ENCODE data around the gene RFC1. TPM values are rescaled to one million over a fixed set of nuclear protein-coding genes. Genes with fewer than 3 reads are reported as not detected.
"Not testable (repeated sequence)": the region's sequence is repeated elsewhere in the genome, so short reads cannot be mapped to it uniquely, and the experiment has no call there.

Gene RFC1
- total and polyA plus RNA-seq, 2 experiments from 2014 or later = 26.0 to 44.0 TPM

- TF ChIP-seq CTCF (IDR thresholded peaks at IDR 0.05; ENCODE audit: poor library complexity) = no peak
- no peak for TF ChIP-seq EZH2phosphoT487 (IDR thresholded peaks at IDR 0.05; ENCODE audit: low read depth, severe bottlenecking, unreplicated experiment)
- TF ChIP-seq EZH2 (IDR thresholded peaks at IDR 0.05; ENCODE audit: borderline replicate concordance) = no peak
- H3K9me3 ChIP-seq (ENCODE audit: low read depth) = no peaks in the 10 kb centered on the region
- peak overlapping the region; percentile 66 for H3K4me3 ChIP-seq
- H3K4me1 ChIP-seq (ENCODE audit: insufficient read depth) = peaks cover 6% of the 10 kb centered on the region
- no peaks in the 10 kb centered on the region for H4K20me1 ChIP-seq (ENCODE audit: insufficient read depth, poor library complexity, severe bottlenecking)
- H3K4me2 ChIP-seq = peak overlapping the region; percentile 79
- H3K27me3 ChIP-seq = no peaks in the 10 kb centered on the region
- WGBS (ENCODE audit: low lambda C conversion rate, missing lambda C conversion rate) = 16% methylated on average over 7 of the region's 7 CpGs
- peak overlapping the region; percentile 89 for H2AFZ ChIP-seq
- no peaks in the 10 kb centered on the region for H3K36me3 ChIP-seq (replicated peaks; ENCODE audit: insufficient read depth, low read depth)
- peaks cover 55% of the 10 kb centered on the region for H3K79me2 ChIP-seq
- peak overlapping the region; percentile 93 for H3K27ac ChIP-seq
- no peaks in the 10 kb centered on the region for H3K9me2 ChIP-seq (replicated peaks; ENCODE audit: insufficient read depth)
- no peak for DNase-seq (ENCODE audit: low spot score)
Measured at GRCh38 chr4:39365360-39365759, 802 bp downstream of the RFC1 start.

GRCh38 chr4:39363773-39364393, 2.3 kb downstream of the RFC1 start:
- no peak for DNase-seq (ENCODE audit: low spot score)
- Histone ChIP-seq H2AFZ (no peak overlapping the region), H3K9me3 (ENCODE audit: low read depth) (no peaks in the 10 kb centered on the region), H3K27me3 (no peaks in the 10 kb centered on the region), H3K36me3 (replicated peaks; ENCODE audit: insufficient read depth, low read depth) (no peaks in the 10 kb centered on the region), H3K4me3 (no peak overlapping the region), H3K9me2 (replicated peaks; ENCODE audit: insufficient read depth) (no peaks in the 10 kb centered on the region), H3K27ac (no peak overlapping the region), H4K20me1 (ENCODE audit: insufficient read depth, poor library complexity, severe bottlenecking) (no peaks in the 10 kb centered on the region), H3K4me1 (ENCODE audit: insufficient read depth) (peaks cover 6% of the 10 kb centered on the region), H3K79me2 (peaks cover 70% of the 10 kb centered on the region), H3K4me2 (peak overlapping the region; percentile 79)
- TF ChIP-seq EZH2phosphoT487 (IDR thresholded peaks at IDR 0.05; ENCODE audit: low read depth, severe bottlenecking, unreplicated experiment) (no peak), EZH2 (IDR thresholded peaks at IDR 0.05; ENCODE audit: borderline replicate concordance) (no peak), CTCF (IDR thresholded peaks at IDR 0.05; ENCODE audit: poor library complexity) (no peak)
- 93% methylated on average over 4 of the region's 4 CpGs for WGBS (ENCODE audit: low lambda C conversion rate, missing lambda C conversion rate)

- H3K79me2 ChIP-seq = peaks cover 81% of the 10 kb centered on the region
- no peak overlapping the region for H3K4me3 ChIP-seq
- no peaks in the 10 kb centered on the region for H3K9me3 ChIP-seq (ENCODE audit: low read depth)
- H3K4me2 ChIP-seq = no peak overlapping the region
- 91% methylated on average over 3 of the region's 3 CpGs for WGBS (ENCODE audit: low lambda C conversion rate, missing lambda C conversion rate)
- no peak for TF ChIP-seq EZH2 (IDR thresholded peaks at IDR 0.05; ENCODE audit: borderline replicate concordance)
- TF ChIP-seq CTCF (IDR thresholded peaks at IDR 0.05; ENCODE audit: poor library complexity) = no peak
- TF ChIP-seq EZH2phosphoT487 (IDR thresholded peaks at IDR 0.05; ENCODE audit: low read depth, severe bottlenecking, unreplicated experiment) = no peak
- no peaks in the 10 kb centered on the region for H4K20me1 ChIP-seq (ENCODE audit: insufficient read depth, poor library complexity, severe bottlenecking)
- H3K4me1 ChIP-seq (ENCODE audit: insufficient read depth) = peaks cover 6% of the 10 kb centered on the region
- DNase-seq (ENCODE audit: low spot score) = no peak
- H3K27me3 ChIP-seq = no peaks in the 10 kb centered on the region
- no peak overlapping the region for H3K27ac ChIP-seq
- H2AFZ ChIP-seq = no peak overlapping the region
- no peaks in the 10 kb centered on the region for H3K36me3 ChIP-seq (replicated peaks; ENCODE audit: insufficient read depth, low read depth)
- H3K9me2 ChIP-seq (replicated peaks; ENCODE audit: insufficient read depth) = no peaks in the 10 kb centered on the region
Measured at GRCh38 chr4:39362827-39363226, 3.3 kb downstream of the RFC1 start.

GRCh38 chr4:39360611-39361010, 5.6 kb downstream of the RFC1 start:
- H4K20me1 ChIP-seq (ENCODE audit: insufficient read depth, poor library complexity, severe bottlenecking) = not testable (repeated sequence)
- 99% methylated on average over 4 of the region's 4 CpGs for WGBS (ENCODE audit: low lambda C conversion rate, missing lambda C conversion rate)

More at GRCh38 chr4:39360611-39361010, 5.6 kb downstream of the RFC1 start:
- not testable (repeated sequence) for H3K9me3 ChIP-seq (ENCODE audit: low read depth); H3K4me1 ChIP-seq (ENCODE audit: insufficient read depth); H3K4me3 ChIP-seq; H3K36me3 ChIP-seq (replicated peaks; ENCODE audit: insufficient read depth, low read depth); DNase-seq (ENCODE audit: low spot score); H3K4me2 ChIP-seq; H2AFZ ChIP-seq; H3K27ac ChIP-seq; H3K27me3 ChIP-seq; H3K9me2 ChIP-seq (replicated peaks; ENCODE audit: insufficient read depth)
- H3K79me2 ChIP-seq = peaks cover 97% of the 10 kb centered on the region
